ENCODE results near the gene RSPRY1. TPM values are rescaled to one million over a fixed set of nuclear protein-coding genes. Genes with fewer than 3 reads are reported as not detected.

RSPRY1 gene
- total RNA-seq, 2 experiments from 2014 or later = 32.6 to 33.7 TPM

DNA sequence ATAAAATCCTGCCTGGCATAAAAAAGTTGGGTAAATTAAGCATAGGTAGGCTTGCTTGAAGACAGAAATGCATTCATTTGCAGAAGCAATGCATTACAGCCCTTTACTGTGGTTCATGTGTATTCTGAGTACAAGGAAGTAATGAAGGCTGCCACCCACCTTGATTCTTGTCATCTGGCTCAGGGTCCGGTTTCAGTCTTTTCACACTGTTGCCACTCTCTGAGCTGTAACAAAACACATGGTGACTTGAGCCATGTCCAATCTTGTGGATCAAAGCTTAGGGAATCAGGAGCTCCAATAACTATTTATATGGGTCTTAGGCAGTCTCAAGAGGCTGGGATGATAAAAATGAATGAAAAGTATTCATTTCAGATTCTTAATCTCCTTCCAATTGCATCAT is 22.3 kb upstream of the RSPRY1 start:
- H3K36me3 Mint-ChIP-seq = peaks cover 38% of the 10 kb centered on the region

DNA sequence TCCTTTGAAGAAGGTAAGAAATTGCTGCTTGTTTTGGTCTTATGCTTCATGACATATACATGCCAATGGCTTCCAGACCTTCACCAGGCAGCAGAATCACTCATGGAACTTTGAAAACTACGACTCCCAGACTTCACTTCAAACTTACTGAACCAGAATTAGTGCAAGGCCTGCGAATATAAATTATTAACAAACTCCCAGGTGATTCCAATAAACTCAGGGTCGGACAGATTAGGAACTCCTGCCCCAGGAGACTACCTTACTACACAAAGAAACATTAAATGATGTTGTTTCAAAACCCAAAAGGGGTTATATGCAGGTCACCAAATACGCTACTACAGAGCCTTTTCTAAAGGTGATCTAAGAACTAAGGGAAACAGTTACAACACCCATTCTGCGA is 20.6 kb upstream of the RSPRY1 start:
- CTCF ChIA-PET = interaction anchor here (1.0 to 2.7 kb wide), 3 partner anchors 21 to 214 kb away, joined by 3 to 15 read pairs (median 3); no protein-coding TSS in a partner anchor
- Mint-ChIP-seq H3K4me1 (peaks cover 7% of the 10 kb centered on the region), H3K36me3 (peaks cover 33% of the 10 kb centered on the region), H3K27ac (no peak overlapping the region), H3K27me3 (no peaks in the 10 kb centered on the region), H3K9me3 (ENCODE audit: low read depth) (no peaks in the 10 kb centered on the region), H3K4me3 (no peak overlapping the region)
- DNase-seq = no peak
- ATAC-seq = no peak

More for the DNA sequence above, 22.3 kb upstream of the RSPRY1 start:
- CTCF ChIA-PET = interaction anchor here (1.8 to 2.7 kb wide), 2 partner anchors 70 to 79 kb away, joined by 4 to 15 read pairs; no protein-coding TSS in a partner anchor
- H3K27ac Mint-ChIP-seq = no peak overlapping the region
- H3K9me3 Mint-ChIP-seq (ENCODE audit: low read depth) = no peaks in the 10 kb centered on the region
- H3K27me3 Mint-ChIP-seq = no peaks in the 10 kb centered on the region
- DNase-seq (peak; percentile 22), ATAC-seq (no peak)
- no peak overlapping the region for H3K4me3 Mint-ChIP-seq
- H3K4me1 Mint-ChIP-seq = peaks cover 9% of the 10 kb centered on the region

- CTCF ChIA-PET = interaction anchor here (1.2 to 2.7 kb wide), 3 partner anchors 14 to 81 kb away, joined by 3 to 15 read pairs (median 12); partner anchors contain the start of gene CPNE2
- Mint-ChIP-seq H3K9me3 (ENCODE audit: low read depth) (no peaks in the 10 kb centered on the region), H3K27me3 (no peaks in the 10 kb centered on the region), H3K4me3 (no peak overlapping the region), H3K27ac (no peak overlapping the region), H3K36me3 (peaks cover 33% of the 10 kb centered on the region), H3K4me1 (peaks cover 4% of the 10 kb centered on the region)
- ATAC-seq (no peak), DNase-seq (no peak)
Observed at GRCh38 chr16:57165938-57166337, 20.2 kb upstream of the RSPRY1 start.

- Mint-ChIP-seq H3K4me1 (peaks cover 4% of the 10 kb centered on the region), H3K4me3 (no peak overlapping the region), H3K27ac (no peak overlapping the region), H3K9me3 (ENCODE audit: low read depth) (no peaks in the 10 kb centered on the region), H3K36me3 (peaks cover 36% of the 10 kb centered on the region), H3K27me3 (no peaks in the 10 kb centered on the region)
- CTCF ChIA-PET = interaction anchor here (1.2 to 2.2 kb wide), 3 partner anchors 14 to 83 kb away, joined by 3 to 12 read pairs (median 12); partner anchors contain the start of gene CPNE2
- no peak for DNase-seq
- no peak for ATAC-seq
Observed at GRCh38 chr16:57166451-57166850, 19.7 kb upstream of the RSPRY1 start.

- H3K27me3 Mint-ChIP-seq = no peaks in the 10 kb centered on the region
- H3K36me3 Mint-ChIP-seq = peaks cover 39% of the 10 kb centered on the region
- CTCF ChIA-PET = interaction anchor here (1.2 to 2.2 kb wide), 3 partner anchors 15 to 83 kb away, joined by 3 to 12 read pairs (median 12); partner anchors contain the start of gene CPNE2
- no peaks in the 10 kb centered on the region for H3K9me3 Mint-ChIP-seq (ENCODE audit: low read depth)
- no peak for DNase-seq
- H3K4me3 Mint-ChIP-seq = no peak overlapping the region
- no peak overlapping the region for H3K27ac Mint-ChIP-seq
- peaks cover 4% of the 10 kb centered on the region for H3K4me1 Mint-ChIP-seq
- ATAC-seq = no peak
Observed at GRCh38 chr16:57166951-57167350, 19.2 kb upstream of the RSPRY1 start.

DNA sequence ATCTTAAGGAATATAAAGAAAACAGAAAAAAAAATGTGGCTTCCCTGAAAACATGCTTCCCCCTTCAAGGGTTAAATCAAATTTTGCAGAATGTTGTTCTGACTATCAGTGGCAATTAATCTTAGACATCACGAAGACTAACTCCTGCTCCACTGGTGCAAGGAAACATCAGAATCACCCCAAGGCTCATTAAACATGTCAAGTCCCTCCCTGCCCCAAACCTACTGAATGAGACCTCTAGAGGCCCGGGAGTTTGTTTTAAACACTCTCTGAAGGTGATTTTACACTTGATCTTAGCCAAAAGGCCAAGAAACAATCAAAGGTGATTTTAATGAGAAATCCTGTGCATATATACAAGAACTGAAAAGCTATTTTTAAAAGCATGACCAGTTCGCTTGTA is 18.6 kb upstream of the RSPRY1 start:
- Mint-ChIP-seq H3K9me3 (ENCODE audit: low read depth) (no peaks in the 10 kb centered on the region), H3K36me3 (peaks cover 40% of the 10 kb centered on the region)
- CTCF ChIA-PET = interaction anchor here (0.7 to 2.2 kb wide), 6 partner anchors 16 to 84 kb away, joined by 3 to 12 read pairs (median 4); partner anchors contain the start of gene CPNE2

DNA sequence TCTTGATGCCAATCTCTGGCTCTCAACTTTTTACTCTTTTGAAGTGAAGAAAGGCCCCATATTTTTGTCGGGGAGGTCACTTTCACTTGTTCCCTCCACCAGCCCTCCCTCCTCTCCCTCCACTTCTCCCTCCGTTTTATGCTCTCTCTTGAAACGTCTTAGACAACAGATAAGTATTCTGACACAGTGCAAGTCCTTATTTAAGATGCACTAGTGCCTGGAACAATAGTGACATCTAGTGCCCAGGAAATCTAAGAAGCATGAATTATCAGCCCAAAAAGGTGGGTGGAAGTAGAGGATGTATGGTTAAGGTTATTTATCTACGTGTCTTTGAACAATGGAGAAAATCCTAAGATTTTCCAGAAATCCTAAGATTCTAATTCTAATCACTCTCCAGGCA is 18.2 kb upstream of the RSPRY1 start:
- CTCF ChIA-PET = interaction anchor here (0.7 to 2.2 kb wide), 6 partner anchors 16 to 84 kb away, joined by 3 to 12 read pairs (median 4); partner anchors contain the start of gene CPNE2
- H3K36me3 Mint-ChIP-seq = peaks cover 40% of the 10 kb centered on the region
- H3K27ac Mint-ChIP-seq = no peak overlapping the region
- peak; percentile 78 for ATAC-seq
- peaks cover 4% of the 10 kb centered on the region for H3K4me1 Mint-ChIP-seq
- no peak overlapping the region for H3K4me3 Mint-ChIP-seq
- H3K9me3 Mint-ChIP-seq (ENCODE audit: low read depth) = no peaks in the 10 kb centered on the region
- no peaks in the 10 kb centered on the region for H3K27me3 Mint-ChIP-seq
- DNase-seq = no peak

More for the DNA sequence above, 18.6 kb upstream of the RSPRY1 start:
- Mint-ChIP-seq H3K27me3 (no peaks in the 10 kb centered on the region), H3K4me1 (peaks cover 4% of the 10 kb centered on the region), H3K27ac (no peak overlapping the region), H3K4me3 (no peak overlapping the region)
- ATAC-seq (no peak), DNase-seq (no peak)

- no peak for DNase-seq
- CTCF ChIA-PET = interaction anchor here (1.1 to 2.6 kb wide), 2 partner anchors 77 to 85 kb away, joined by 3 to 15 read pairs; partner anchors contain the start of gene CPNE2
- Mint-ChIP-seq H3K27me3 (no peaks in the 10 kb centered on the region), H3K36me3 (peaks cover 33% of the 10 kb centered on the region), H3K9me3 (ENCODE audit: low read depth) (no peaks in the 10 kb centered on the region), H3K27ac (no peak overlapping the region), H3K4me3 (no peak overlapping the region), H3K4me1 (peaks cover 4% of the 10 kb centered on the region)
- no peak for ATAC-seq
Observed at GRCh38 chr16:57169327-57169726, 16.8 kb upstream of the RSPRY1 start.

GRCh38 chr16:57172721-57173290 is 13.3 kb upstream of the RSPRY1 start:
- Mint-ChIP-seq H3K27me3 (no peaks in the 10 kb centered on the region), H3K27ac (no peak overlapping the region)

GRCh38 chr16:57175896-57176295 is 10.2 kb upstream of the RSPRY1 start:
- H3K4me3 Mint-ChIP-seq = no peak overlapping the region
- no peaks in the 10 kb centered on the region for H3K9me3 Mint-ChIP-seq (ENCODE audit: low read depth)
- H3K36me3 Mint-ChIP-seq = peaks cover 15% of the 10 kb centered on the region
- no peak overlapping the region for H3K27ac Mint-ChIP-seq
- CTCF ChIA-PET = interaction anchor here (0.8 kb wide), 1 partner anchor 10 kb away, joined by 3 read pairs; the partner anchor contains the start of genes PSME3IP1 and RSPRY1
- DNase-seq (no peak), ATAC-seq (no peak)
- no peaks in the 10 kb centered on the region for H3K27me3 Mint-ChIP-seq
- no peaks in the 10 kb centered on the region for H3K4me1 Mint-ChIP-seq

More at GRCh38 chr16:57172721-57173290, 13.3 kb upstream of the RSPRY1 start:
- Mint-ChIP-seq H3K36me3 (peaks cover 23% of the 10 kb centered on the region), H3K4me1 (peaks cover 4% of the 10 kb centered on the region), H3K4me3 (no peak overlapping the region), H3K9me3 (ENCODE audit: low read depth) (no peaks in the 10 kb centered on the region)
- DNase-seq (no peak), ATAC-seq (no peak)
- CTCF ChIA-PET = no interaction called here

DNA sequence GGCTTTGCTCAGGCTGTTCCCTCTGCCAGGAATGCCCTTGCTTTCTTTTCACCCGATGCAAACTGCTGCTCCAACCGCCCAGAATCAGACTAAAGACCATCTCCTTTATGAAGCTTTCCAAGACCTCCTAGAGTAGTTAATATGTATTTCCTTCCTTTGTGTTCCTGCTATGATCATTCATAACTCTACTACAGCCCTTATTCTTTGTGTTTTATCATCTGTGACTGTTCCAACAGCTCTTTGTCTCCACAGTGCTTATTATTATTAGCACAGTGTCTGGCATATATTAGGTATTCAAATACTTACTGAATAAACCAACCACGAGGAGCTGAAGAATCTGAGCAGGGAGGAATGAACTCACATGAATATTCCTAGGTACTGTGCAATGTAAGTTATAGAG is 7.9 kb upstream of the RSPRY1 start:
- DNase-seq = no peak
- Mint-ChIP-seq H3K4me3 (no peak overlapping the region), H3K4me1 (peaks cover 5% of the 10 kb centered on the region), H3K27me3 (no peaks in the 10 kb centered on the region), H3K9me3 (ENCODE audit: low read depth) (no peaks in the 10 kb centered on the region), H3K36me3 (peaks cover 7% of the 10 kb centered on the region), H3K27ac (no peak overlapping the region)
- CTCF ChIA-PET = interaction anchor here (0.6 to 1.3 kb wide), 4 partner anchors 58 to 142 kb away, joined by 3 read pairs; partner anchors contain the start of gene CPNE2
- ATAC-seq = no peak

DNA sequence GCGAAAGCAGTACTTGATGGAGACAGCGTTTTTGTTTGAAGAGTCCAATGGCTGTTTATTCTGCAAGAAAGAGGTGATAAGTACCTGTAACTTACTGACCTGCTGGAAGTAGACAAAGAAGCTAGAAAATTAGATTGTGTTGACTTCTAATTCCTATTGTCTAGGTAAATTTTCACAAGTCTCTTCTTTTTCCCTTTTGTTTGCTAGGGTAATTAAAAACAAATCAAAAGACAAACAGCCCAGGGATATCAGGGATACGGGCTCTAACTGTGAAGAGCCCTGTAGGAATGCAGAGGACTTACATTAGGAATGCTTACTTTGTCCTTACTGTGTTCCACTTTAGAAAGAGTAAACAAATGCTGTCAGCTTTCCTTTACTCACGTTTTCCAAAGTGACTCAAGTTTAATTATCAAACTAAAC is 7.3 kb upstream of the RSPRY1 start:
- Mint-ChIP-seq H3K27me3 (no peaks in the 10 kb centered on the region), H3K36me3 (peaks cover 4% of the 10 kb centered on the region), H3K27ac (no peak overlapping the region), H3K9me3 (ENCODE audit: low read depth) (no peaks in the 10 kb centered on the region), H3K4me1 (peaks cover 8% of the 10 kb centered on the region), H3K4me3 (no peak overlapping the region)
- ATAC-seq (no peak), DNase-seq (no peak)
- CTCF ChIA-PET = interaction anchor here (0.6 to 1.3 kb wide), 3 partner anchors 58 to 94 kb away, joined by 3 read pairs; partner anchors contain the start of gene CPNE2

- DNase-seq (no peak), ATAC-seq (no peak)
- Mint-ChIP-seq H3K9me3 (ENCODE audit: low read depth) (no peaks in the 10 kb centered on the region), H3K27me3 (no peaks in the 10 kb centered on the region), H3K4me1 (peaks cover 13% of the 10 kb centered on the region), H3K36me3 (peaks cover 4% of the 10 kb centered on the region), H3K4me3 (no peak overlapping the region), H3K27ac (no peak overlapping the region)
- CTCF ChIA-PET = interaction anchor here (1.0 to 1.6 kb wide), 3 partner anchors 87 to 95 kb away, joined by 3 to 5 read pairs (median 3); partner anchors contain the start of gene CPNE2
Observed at GRCh38 chr16:57179215-57179828, 6.8 kb upstream of the RSPRY1 start.

Measured in activated CD8-positive, alpha-beta memory T cell treated with anti-CD3 and anti-CD28 coated beads, Interleukin-2, amount 10 ng/mL, durations not matched to agents 7 days and 5 days (primary cell).